GM12875 (cell line): Measurements from ENCODE around the gene LMOD2.

Experiments
- H3K4me3 ChIP-seq: one replicate; pipeline ENCODE4 v1.5.1; 2011; ENCODE audit warnings: low read depth, low read length, control low read depth
- TF ChIP-seq, protein P1 (sequence below): IDR thresholded peaks from 2 replicates; pipeline ENCODE4 v1.5.1; 2011; ENCODE audit warnings: low read depth, mild to moderate bottlenecking, control low read depth, inconsistent platforms, low read length, moderate library complexity, borderline replicate concordance; ENCODE audit not compliant: insufficient read depth

The LMOD2 gene

DNA sequence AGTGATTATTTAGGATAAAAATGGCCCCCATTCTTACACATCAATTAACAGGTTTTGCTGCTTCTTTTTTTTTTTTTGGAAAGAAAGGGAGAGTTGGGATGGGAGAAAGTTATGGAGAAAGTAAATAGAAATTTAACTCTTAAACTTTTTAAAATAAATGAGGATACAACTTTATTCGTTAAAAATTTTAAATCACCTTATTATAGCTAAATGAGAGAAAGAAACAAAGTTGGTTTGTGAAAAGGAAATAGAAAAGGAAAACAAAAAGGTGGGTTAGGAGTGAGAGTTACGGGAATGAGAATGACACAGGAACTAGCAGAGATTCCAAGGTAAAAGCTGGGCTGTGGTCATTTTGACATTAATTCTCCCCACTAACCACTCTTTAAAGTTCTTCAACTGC lies 34.9 kb downstream of the LMOD2 start:
- H3K4me3 ChIP-seq = no peak overlapping the region
- TF ChIP-seq, protein P1, sequence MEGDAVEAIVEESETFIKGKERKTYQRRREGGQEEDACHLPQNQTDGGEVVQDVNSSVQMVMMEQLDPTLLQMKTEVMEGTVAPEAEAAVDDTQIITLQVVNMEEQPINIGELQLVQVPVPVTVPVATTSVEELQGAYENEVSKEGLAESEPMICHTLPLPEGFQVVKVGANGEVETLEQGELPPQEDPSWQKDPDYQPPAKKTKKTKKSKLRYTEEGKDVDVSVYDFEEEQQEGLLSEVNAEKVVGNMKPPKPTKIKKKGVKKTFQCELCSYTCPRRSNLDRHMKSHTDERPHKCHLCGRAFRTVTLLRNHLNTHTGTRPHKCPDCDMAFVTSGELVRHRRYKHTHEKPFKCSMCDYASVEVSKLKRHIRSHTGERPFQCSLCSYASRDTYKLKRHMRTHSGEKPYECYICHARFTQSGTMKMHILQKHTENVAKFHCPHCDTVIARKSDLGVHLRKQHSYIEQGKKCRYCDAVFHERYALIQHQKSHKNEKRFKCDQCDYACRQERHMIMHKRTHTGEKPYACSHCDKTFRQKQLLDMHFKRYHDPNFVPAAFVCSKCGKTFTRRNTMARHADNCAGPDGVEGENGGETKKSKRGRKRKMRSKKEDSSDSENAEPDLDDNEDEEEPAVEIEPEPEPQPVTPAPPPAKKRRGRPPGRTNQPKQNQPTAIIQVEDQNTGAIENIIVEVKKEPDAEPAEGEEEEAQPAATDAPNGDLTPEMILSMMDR = no peak

DNA sequence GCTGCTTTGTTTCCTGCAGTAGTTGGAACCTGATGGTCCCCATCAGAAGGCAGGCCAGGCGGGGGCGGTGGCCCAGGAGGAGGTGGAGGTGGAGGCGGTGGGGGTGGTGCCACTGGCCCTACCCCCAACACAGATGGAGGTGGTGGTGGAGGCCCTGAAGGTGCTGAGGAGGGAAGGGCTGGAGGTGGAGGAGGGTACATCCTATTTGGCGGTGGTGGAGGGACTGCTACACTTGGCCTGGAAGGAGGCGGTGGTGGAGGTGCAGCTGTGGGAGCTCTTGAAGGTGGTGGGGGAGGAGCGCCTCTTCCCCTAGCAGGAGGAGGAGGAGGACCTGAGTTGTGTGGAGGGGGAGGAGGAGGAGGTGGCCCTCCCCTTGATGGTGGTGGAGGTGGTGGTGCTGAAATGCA lies 36.8 kb downstream of the LMOD2 start:
- no peak overlapping the region for H3K4me3 ChIP-seq
- TF ChIP-seq, protein P1 = no peak

DNA sequence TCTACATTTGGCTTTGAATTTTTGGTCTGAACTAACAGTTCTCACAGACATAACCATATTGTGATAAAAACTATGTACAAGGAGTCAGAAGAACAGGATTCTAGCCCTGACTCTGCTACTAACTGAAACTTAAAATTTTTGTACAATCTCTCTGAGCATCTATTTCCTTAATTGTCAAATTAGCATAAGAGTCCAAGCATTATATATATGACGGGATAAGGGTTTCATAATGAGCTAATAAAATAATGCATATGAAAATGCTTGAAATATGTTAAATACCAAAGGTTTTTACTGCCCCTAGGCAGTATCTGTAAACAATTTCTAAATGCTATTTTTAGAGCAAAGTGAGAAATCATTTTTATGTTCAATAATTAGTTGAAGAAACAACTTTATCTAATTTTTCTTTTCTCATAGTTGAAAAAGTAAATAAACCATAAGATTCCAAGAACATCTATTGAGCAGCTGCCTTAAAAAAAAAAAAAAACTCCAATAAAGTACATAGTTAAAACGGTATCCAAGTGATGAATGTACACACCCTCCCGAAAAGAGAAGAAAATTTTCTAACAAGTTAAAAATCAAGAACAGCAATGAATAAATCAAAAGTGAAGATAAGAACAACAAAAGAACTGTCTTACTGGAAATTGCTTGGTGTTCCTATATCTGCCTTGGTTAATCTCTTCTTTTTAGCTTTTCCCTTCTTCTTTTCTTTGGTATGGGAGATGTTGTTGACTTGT lies 40.4 kb downstream of the LMOD2 start:
- TF ChIP-seq, protein P1 = no peak
- no peak overlapping the region for H3K4me3 ChIP-seq

DNA sequence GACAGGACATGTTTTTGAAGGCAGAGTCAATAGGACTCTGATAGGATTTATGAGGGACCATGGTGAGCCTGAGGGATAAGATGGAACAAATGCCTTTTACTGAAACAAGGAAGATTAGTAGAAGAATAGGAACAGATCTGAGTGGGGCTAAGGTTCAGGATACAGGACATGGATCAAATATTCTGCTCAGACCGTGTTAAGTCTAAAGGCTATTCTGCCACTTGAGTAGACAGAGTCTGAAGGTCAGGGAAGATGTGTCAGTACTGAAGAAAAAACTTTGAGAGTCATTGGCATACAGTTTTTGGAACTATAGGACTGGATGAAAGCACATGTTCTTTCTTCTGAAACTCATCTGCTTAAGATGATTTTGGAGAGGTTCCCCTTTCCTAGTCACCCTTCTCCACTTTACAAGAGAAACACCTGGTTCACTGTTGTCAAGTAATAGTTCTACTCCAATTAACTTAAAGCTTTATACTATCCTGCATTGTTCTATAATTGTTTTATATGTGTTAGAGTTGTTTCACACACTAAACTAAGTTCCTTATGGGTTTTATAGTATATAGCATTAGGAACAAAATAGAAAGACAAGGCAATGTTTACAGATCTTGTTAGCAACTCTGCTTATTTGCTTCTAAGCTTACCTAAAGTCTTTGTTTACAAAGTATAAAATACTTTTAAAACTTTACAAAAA lies 49.7 kb downstream of the LMOD2 start:
- no peak overlapping the region for H3K4me3 ChIP-seq
- TF ChIP-seq, protein P1 = no peak

GRCh38 chr7:123709525-123709924 lies 53.9 kb downstream of the LMOD2 start:
- no peak overlapping the region for H3K4me3 ChIP-seq
- TF ChIP-seq, protein P1 = no peak

DNA sequence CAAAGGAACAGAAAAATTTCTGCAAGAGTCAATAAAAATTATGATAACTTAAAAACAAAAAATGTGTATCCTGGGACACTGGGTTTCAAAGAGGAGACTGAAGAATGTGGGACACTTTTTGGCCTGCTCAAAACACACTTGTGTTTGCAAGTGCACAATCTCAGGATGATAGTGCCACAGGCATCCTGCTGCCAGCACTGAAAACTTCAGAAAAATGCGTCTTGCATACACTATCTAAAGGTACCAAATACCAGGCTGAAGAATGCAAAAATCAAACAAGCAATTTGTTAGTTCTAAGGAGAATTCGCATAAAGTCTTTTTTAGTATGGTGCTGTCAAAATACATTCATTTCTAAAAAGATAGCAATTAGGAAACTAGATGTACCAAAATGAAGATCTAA lies 55.0 kb downstream of the LMOD2 start:
- no peak overlapping the region for H3K4me3 ChIP-seq

GRCh38 chr7:123711832-123712293 lies 56.2 kb downstream of the LMOD2 start:
- TF ChIP-seq, protein P1 = no peak
- no peak overlapping the region for H3K4me3 ChIP-seq

More for the DNA sequence above, 55.0 kb downstream of the LMOD2 start:
- TF ChIP-seq, protein P1 = no peak
